ENCODE results near the gene COX11.

Gene COX11

GRCh38 chr17:54974759-54975158 is 6.3 kb upstream of the COX11 start:
- H3K36me3 Mint-ChIP-seq: peaks cover 9% of the 10 kb centered on the region
- no peaks in the 10 kb centered on the region for H3K27me3 Mint-ChIP-seq
- no peak overlapping the region for H3K4me3 Mint-ChIP-seq
- no peak overlapping the region for H3K27ac Mint-ChIP-seq
- H3K9me3 Mint-ChIP-seq (ENCODE audit: low read depth): no peaks in the 10 kb centered on the region
- peaks cover 20% of the 10 kb centered on the region for H3K4me1 Mint-ChIP-seq (ENCODE audit: low read depth)

- peaks cover 3% of the 10 kb centered on the region for H3K36me3 Mint-ChIP-seq
- peaks cover 15% of the 10 kb centered on the region for H3K4me1 Mint-ChIP-seq (ENCODE audit: low read depth)
- no peak overlapping the region for H3K4me3 Mint-ChIP-seq
- H3K9me3 Mint-ChIP-seq (ENCODE audit: low read depth): no peaks in the 10 kb centered on the region
- H3K27ac Mint-ChIP-seq: no peak overlapping the region
- no peaks in the 10 kb centered on the region for H3K27me3 Mint-ChIP-seq
These were observed 4.1 kb upstream of the COX11 start for GRCh38 chr17:54972406-54973138.

- Mint-ChIP-seq H3K36me3 (peaks cover 2% of the 10 kb centered on the region), H3K27me3 (no peaks in the 10 kb centered on the region), H3K4me1 (ENCODE audit: low read depth) (peaks cover 21% of the 10 kb centered on the region), H3K4me3 (no peak overlapping the region), H3K27ac (no peak overlapping the region), H3K9me3 (ENCODE audit: low read depth) (no peaks in the 10 kb centered on the region)
These were observed 3.4 kb upstream of the COX11 start for GRCh38 chr17:54971901-54972300.

DNA sequence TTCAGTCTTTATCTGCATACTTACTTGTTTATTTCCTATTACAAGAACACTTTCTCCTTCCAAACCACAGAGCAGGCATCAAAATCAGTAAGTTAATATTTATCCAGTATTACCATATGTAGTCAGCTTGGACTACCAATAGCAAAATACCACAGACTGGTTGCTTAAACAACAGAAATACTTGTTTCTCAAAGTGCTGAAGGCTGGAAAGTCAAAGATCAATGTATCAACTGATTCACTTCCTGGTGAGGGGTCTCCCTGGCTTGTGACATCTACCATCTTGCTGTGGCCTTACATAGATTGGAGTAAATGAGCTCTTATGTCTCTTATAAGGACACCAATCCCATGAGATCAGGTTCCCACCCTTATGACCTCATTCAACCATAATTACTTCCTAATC is 2.7 kb upstream of the COX11 start:
- no peaks in the 10 kb centered on the region for H3K36me3 Mint-ChIP-seq
- peaks cover 25% of the 10 kb centered on the region for H3K4me1 Mint-ChIP-seq (ENCODE audit: low read depth)
- no peaks in the 10 kb centered on the region for H3K27me3 Mint-ChIP-seq
- H3K27ac Mint-ChIP-seq: no peak overlapping the region
- H3K9me3 Mint-ChIP-seq (ENCODE audit: low read depth): no peaks in the 10 kb centered on the region
- H3K4me3 Mint-ChIP-seq: no peak overlapping the region

GRCh38 chr17:54969658-54970572 is 1.5 kb upstream of the COX11 start:
- no peak overlapping the region for H3K27ac Mint-ChIP-seq
- no peaks in the 10 kb centered on the region for H3K9me3 Mint-ChIP-seq (ENCODE audit: low read depth)
- H3K36me3 Mint-ChIP-seq: peaks cover 2% of the 10 kb centered on the region
- peaks cover 28% of the 10 kb centered on the region for H3K4me1 Mint-ChIP-seq (ENCODE audit: low read depth)
- H3K4me3 Mint-ChIP-seq: no peak overlapping the region
- no peaks in the 10 kb centered on the region for H3K27me3 Mint-ChIP-seq

DNA sequence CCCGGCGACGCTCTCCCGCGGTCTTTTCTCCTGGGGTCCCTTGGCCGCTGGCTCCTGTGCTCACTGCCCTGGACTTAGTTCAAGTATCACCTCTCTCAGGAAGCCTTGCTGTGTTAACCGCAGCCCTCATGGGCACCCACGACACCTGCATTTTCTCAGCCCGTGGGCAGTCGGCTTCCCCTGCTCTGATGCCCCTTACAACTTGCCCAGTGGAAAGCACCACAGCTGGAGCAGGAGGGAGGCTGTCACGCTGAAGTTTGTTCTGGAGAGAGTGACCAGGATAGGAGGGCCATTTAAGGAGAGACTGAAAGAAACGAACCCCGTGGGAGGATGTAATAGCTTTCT is 506 bp upstream of the COX11 start:
- Mint-ChIP-seq H3K4me1 (ENCODE audit: low read depth) (peaks cover 28% of the 10 kb centered on the region), H3K27me3 (no peaks in the 10 kb centered on the region), H3K36me3 (peaks cover 2% of the 10 kb centered on the region), H3K27ac (no peak overlapping the region), H3K4me3 (no peak overlapping the region), H3K9me3 (ENCODE audit: low read depth) (no peaks in the 10 kb centered on the region)

DNA sequence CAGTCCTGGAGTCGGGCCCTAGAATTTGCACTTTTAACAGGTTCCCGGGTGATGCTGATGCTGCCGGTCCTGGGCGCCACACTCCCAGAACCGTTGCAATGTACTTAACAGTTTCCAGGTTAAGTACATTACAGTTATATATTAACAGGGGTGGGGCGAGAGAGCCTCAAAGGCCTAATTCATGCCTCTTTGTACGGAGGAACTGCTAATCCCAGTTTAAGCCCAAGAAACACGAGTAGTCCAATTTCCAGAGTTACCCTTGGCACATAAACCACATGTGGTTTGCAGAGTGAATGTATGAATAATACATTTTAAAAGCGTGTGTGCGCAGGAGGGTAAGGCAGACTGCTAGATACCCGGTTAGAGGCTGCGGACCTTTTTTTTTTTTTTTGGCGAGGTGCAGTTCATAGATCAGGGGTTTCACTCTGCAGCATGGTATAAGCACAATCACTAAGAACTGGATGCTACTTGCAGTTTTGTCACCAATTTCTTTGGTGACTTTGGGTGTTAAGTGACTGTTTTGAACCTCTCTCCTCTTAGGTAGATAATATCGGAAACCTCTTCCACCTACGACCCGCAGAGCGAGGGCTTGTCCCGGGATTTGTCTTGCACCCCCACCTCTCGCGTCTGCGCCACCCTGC is 713 bp downstream of the COX11 start:
- peaks cover 29% of the 10 kb centered on the region for H3K4me1 Mint-ChIP-seq (ENCODE audit: low read depth)
- no peaks in the 10 kb centered on the region for H3K27me3 Mint-ChIP-seq
- H3K9me3 Mint-ChIP-seq (ENCODE audit: low read depth): no peaks in the 10 kb centered on the region
- no peak overlapping the region for H3K27ac Mint-ChIP-seq
- H3K4me3 Mint-ChIP-seq: no peak overlapping the region
- H3K36me3 Mint-ChIP-seq: peaks cover 2% of the 10 kb centered on the region

DNA sequence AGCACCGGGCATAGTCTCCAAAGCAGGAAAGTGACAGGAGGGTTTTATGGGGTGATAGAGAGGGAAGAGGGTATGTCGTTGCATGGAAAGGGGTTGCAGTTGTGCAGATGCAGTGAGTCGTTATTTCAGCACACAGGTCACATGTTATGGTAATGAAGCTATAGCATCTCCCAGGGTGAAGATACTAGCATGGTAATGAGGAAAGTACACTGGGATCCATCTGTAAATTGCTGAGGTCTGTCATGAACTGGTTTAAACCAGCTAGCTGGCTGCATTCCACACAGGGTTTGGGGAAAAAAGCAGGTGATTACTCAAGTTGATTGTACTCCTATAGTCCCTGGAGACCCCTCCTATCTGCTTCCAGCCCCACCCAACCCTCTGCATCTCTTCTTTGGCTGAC is 11.7 kb downstream of the COX11 start:
- Mint-ChIP-seq H3K4me3 (no peak overlapping the region), H3K36me3 (peaks cover 3% of the 10 kb centered on the region), H3K4me1 (ENCODE audit: low read depth) (peaks cover 5% of the 10 kb centered on the region), H3K9me3 (ENCODE audit: low read depth) (no peaks in the 10 kb centered on the region), H3K27ac (no peak overlapping the region), H3K27me3 (no peaks in the 10 kb centered on the region)

GRCh38 chr17:54951286-54951685 is 17.2 kb downstream of the COX11 start:
- H3K27ac Mint-ChIP-seq: no peak overlapping the region
- no peaks in the 10 kb centered on the region for H3K9me3 Mint-ChIP-seq (ENCODE audit: low read depth)
- H3K36me3 Mint-ChIP-seq: no peaks in the 10 kb centered on the region
- no peaks in the 10 kb centered on the region for H3K4me1 Mint-ChIP-seq (ENCODE audit: low read depth)
- no peak overlapping the region for H3K4me3 Mint-ChIP-seq
- no peaks in the 10 kb centered on the region for H3K27me3 Mint-ChIP-seq

- Mint-ChIP-seq H3K9me3 (ENCODE audit: low read depth) (no peaks in the 10 kb centered on the region), H3K27ac (no peak overlapping the region), H3K36me3 (no peaks in the 10 kb centered on the region), H3K4me3 (no peak overlapping the region), H3K4me1 (ENCODE audit: low read depth) (no peaks in the 10 kb centered on the region), H3K27me3 (no peaks in the 10 kb centered on the region)
These were observed 18.3 kb downstream of the COX11 start for GRCh38 chr17:54950116-54950515.

- H3K27ac Mint-ChIP-seq: no peak overlapping the region
- no peaks in the 10 kb centered on the region for H3K4me1 Mint-ChIP-seq (ENCODE audit: low read depth)
- no peak overlapping the region for H3K4me3 Mint-ChIP-seq
- H3K36me3 Mint-ChIP-seq: no peaks in the 10 kb centered on the region
- peaks cover 5% of the 10 kb centered on the region for H3K27me3 Mint-ChIP-seq
- H3K9me3 Mint-ChIP-seq (ENCODE audit: low read depth): no peaks in the 10 kb centered on the region
These were observed 20.1 kb downstream of the COX11 start for GRCh38 chr17:54948380-54948779.

GRCh38 chr17:54947396-54947795 is 21.1 kb downstream of the COX11 start:
- peaks cover 5% of the 10 kb centered on the region for H3K27me3 Mint-ChIP-seq
- H3K36me3 Mint-ChIP-seq: no peaks in the 10 kb centered on the region
- no peak overlapping the region for H3K4me3 Mint-ChIP-seq
- no peak overlapping the region for H3K27ac Mint-ChIP-seq
- no peaks in the 10 kb centered on the region for H3K9me3 Mint-ChIP-seq (ENCODE audit: low read depth)
- H3K4me1 Mint-ChIP-seq (ENCODE audit: low read depth): no peaks in the 10 kb centered on the region

GRCh38 chr17:54945671-54946070 is 22.8 kb downstream of the COX11 start:
- H3K27ac Mint-ChIP-seq: no peak overlapping the region
- no peaks in the 10 kb centered on the region for H3K9me3 Mint-ChIP-seq (ENCODE audit: low read depth)
- H3K36me3 Mint-ChIP-seq: no peaks in the 10 kb centered on the region
- no peaks in the 10 kb centered on the region for H3K4me1 Mint-ChIP-seq (ENCODE audit: low read depth)
- peaks cover 5% of the 10 kb centered on the region for H3K27me3 Mint-ChIP-seq
- H3K4me3 Mint-ChIP-seq: no peak overlapping the region

GRCh38 chr17:54945231-54945630 is 23.2 kb downstream of the COX11 start:
- H3K27ac Mint-ChIP-seq: no peak overlapping the region
- peaks cover 5% of the 10 kb centered on the region for H3K27me3 Mint-ChIP-seq
- H3K4me1 Mint-ChIP-seq (ENCODE audit: low read depth): no peaks in the 10 kb centered on the region
- H3K36me3 Mint-ChIP-seq: no peaks in the 10 kb centered on the region
- no peak overlapping the region for H3K4me3 Mint-ChIP-seq
- H3K9me3 Mint-ChIP-seq (ENCODE audit: low read depth): no peaks in the 10 kb centered on the region

- Mint-ChIP-seq H3K27me3 (peaks cover 5% of the 10 kb centered on the region), H3K27ac (no peak overlapping the region), H3K4me3 (no peak overlapping the region), H3K4me1 (ENCODE audit: low read depth) (no peaks in the 10 kb centered on the region), H3K36me3 (no peaks in the 10 kb centered on the region), H3K9me3 (ENCODE audit: low read depth) (no peaks in the 10 kb centered on the region)
These were observed 23.7 kb downstream of the COX11 start for GRCh38 chr17:54944796-54945195.
